Aorta (tissue), 5 donors: ENCODE results near the gene BAZ1B. TPM values are rescaled to one million over a fixed set of nuclear protein-coding genes. Genes with fewer than 3 reads are reported as not detected.
A peak's percentile ranks its signal among the peaks of the same experiment; 100 is the strongest.
"Not testable (repeated sequence)": the region's sequence is repeated elsewhere in the genome, so short reads cannot be mapped to it uniquely, and the experiment has no call there.

Source experiments
- ATAC-seq: fragments of 200-7000 bp; cut with Tn5 transposase; one replicate; pipeline ENCODE4 v1.9.1; 2022; ENCODE audit warnings: moderate library complexity; ENCODE audit not compliant: low FRiP score
- DNase-seq, 2 donors: peaks; one replicate each; pipeline ENCODE4 v3.0.0-alpha.2; 2020
- H3K27ac ChIP-seq, 2 donors: one replicate each; pipeline ENCODE4 v1.5.1; 2013; ENCODE audit warnings: low read length in 2 of 2, mild to moderate bottlenecking in 2 of 2, moderate library complexity in 2 of 2, control low read depth in 1 of 2, inconsistent platforms in 1 of 2, low read depth in 1 of 2
- H3K27me3 ChIP-seq, 2 donors: one replicate each; pipeline ENCODE4 v1.6.1; 2013; ENCODE audit warnings: control low read depth in 1 of 2, low read length in 1 of 2, mild to moderate bottlenecking in 1 of 2, moderate library complexity in 1 of 2; ENCODE audit not compliant: insufficient read depth in 2 of 2, control insufficient read depth in 1 of 2
- H3K36me3 ChIP-seq, 2 donors: one replicate each; pipeline ENCODE4 v1.6.1; 2013; ENCODE audit warnings: control low read depth in 1 of 2, low read length in 1 of 2, mild to moderate bottlenecking in 1 of 2; ENCODE audit not compliant: insufficient read depth in 2 of 2, control insufficient read depth in 1 of 2
- H3K4me1 ChIP-seq, 2 donors: one replicate each; pipeline ENCODE4 v1.6.1; 2013; ENCODE audit warnings: low read length in 2 of 2, control low read depth in 1 of 2, mild to moderate bottlenecking in 1 of 2, moderate library complexity in 1 of 2; ENCODE audit not compliant: insufficient read depth in 2 of 2, control insufficient read depth in 1 of 2
- H3K4me3 ChIP-seq, 2 donors: one replicate each; pipeline ENCODE4 v1.5.1; 2013; ENCODE audit warnings: low read length in 2 of 2, control low read depth in 1 of 2, mild to moderate bottlenecking in 1 of 2
- H3K9me3 ChIP-seq: one replicate; pipeline ENCODE4 v1.6.1; 2013; ENCODE audit warnings: mild to moderate bottlenecking, low read length; ENCODE audit not compliant: control insufficient read depth
- WGBS, 2 donors: extraction: QIAGEN DNeasy Blood & Tissue Kit; methylation state at CpG; one replicate each; pipeline ENCODE4 v1.1.7; 2013; 5-methylcytosine and 5-hydroxymethylcytosine counted together
- intact Hi-C, 2 donors: fragments of 100-400 bp; cut with DNase I; formaldehyde crosslinking; loops; one replicate each; pipeline versions ENCODE4 v1.14.2 to v1.15.0; 2022
- polyA plus RNA-seq, 2 donors: library from polyadenylated mRNA; stranded (reverse); fragments of 200-250 nt; gene quantifications; one replicate each; pipeline ENCODE4 v1.2.3, GENCODE V29; 2013
- total RNA-seq, 2 donors: library from RNA; stranded (reverse); fragmentation: NEBNext Ultra II Directional; extraction: Animal tissue kit (Norgen Biotek cat#: 25700); gene quantifications; one replicate each; pipeline ENCODE4 v1.2.1, GENCODE V29; 2021
- donor health status: healthy with polysubstance abuse.
- donor health status: Bipolar disorder and iron deficiency.
- donor health status: DM: no; HTN: no; CAD: no.
- donor health status: DM: no; HTN: no; CAD: no.
- donor health status: DM: yes; HTN: yes; CAD: no.

The BAZ1B gene
- total and polyA plus RNA-seq, 4 donors = 19.1 to 60.0 (median 36.6) TPM

- ATAC-seq = no peak
- WGBS, 2 donors = 77% methylated on average over 11 of the region's 11 CpGs
- intact Hi-C loops = no loop called here
Observed at GRCh38 chr7:73424489-73424885, 97.6 kb downstream of the BAZ1B start.

GRCh38 chr7:73423519-73424488 is 98.3 kb downstream of the BAZ1B start:
- no peaks in the 10 kb centered on the region for H3K36me3 ChIP-seq
- H3K4me1 ChIP-seq = no peaks in the 10 kb centered on the region
- H3K9me3 ChIP-seq = no peaks in the 10 kb centered on the region
- ATAC-seq (peak; percentile 75), DNase-seq (peak; percentile 58 to 78)
- no peak overlapping the region for H3K27ac ChIP-seq
- WGBS, 2 donors = 20 to 21% methylated on average over 51 to 52 of the region's 52 CpGs
- H3K4me3 ChIP-seq = no peak overlapping the region
- H3K27me3 ChIP-seq = no peaks in the 10 kb centered on the region
- intact Hi-C loops = no loop called here

More at GRCh38 chr7:73424489-73424885, 97.6 kb downstream of the BAZ1B start:
- Histone ChIP-seq H3K36me3 (no peaks in the 10 kb centered on the region), H3K9me3 (no peaks in the 10 kb centered on the region), H3K27ac (no peak overlapping the region), H3K4me1 (no peaks in the 10 kb centered on the region), H3K27me3 (no peaks in the 10 kb centered on the region), H3K4me3 (no peak overlapping the region)
- no peak for DNase-seq

GRCh38 chr7:73420610-73421009 is 101.5 kb downstream of the BAZ1B start:
- intact Hi-C loops, DNase-seq, H3K4me3 ChIP-seq, H3K27ac ChIP-seq, H3K4me1 ChIP-seq, ATAC-seq, H3K27me3 ChIP-seq, H3K9me3 ChIP-seq, H3K36me3 ChIP-seq: not testable (repeated sequence)
- WGBS, 2 donors = 61 to 64% methylated on average over 8 of the region's 8 CpGs

- DNase-seq, H3K9me3 ChIP-seq, intact Hi-C loops, H3K4me3 ChIP-seq, H3K4me1 ChIP-seq, H3K36me3 ChIP-seq, H3K27ac ChIP-seq, H3K27me3 ChIP-seq, ATAC-seq: not testable (repeated sequence)
- WGBS, 2 donors = 27 to 28% methylated on average over 8 of the region's 8 CpGs
Observed at GRCh38 chr7:73420016-73420415, 102.1 kb downstream of the BAZ1B start.

- H3K36me3 ChIP-seq = no peaks in the 10 kb centered on the region
- no peak for DNase-seq
- no peak for ATAC-seq
- no peak overlapping the region for H3K27ac ChIP-seq
- WGBS, 2 donors = 80 to 91% methylated on average over 7 to 8 of the region's 8 CpGs
- H3K4me1 ChIP-seq = no peaks in the 10 kb centered on the region
- no peaks in the 10 kb centered on the region for H3K9me3 ChIP-seq
- no peak overlapping the region for H3K4me3 ChIP-seq
- no peaks in the 10 kb centered on the region for H3K27me3 ChIP-seq
- intact Hi-C loops = no loop called here
Observed at GRCh38 chr7:73418113-73418703, 103.9 kb downstream of the BAZ1B start.

GRCh38 chr7:73410541-73411131 is 111.5 kb downstream of the BAZ1B start:
- H3K4me1 ChIP-seq, H3K36me3 ChIP-seq, H3K9me3 ChIP-seq, intact Hi-C loops, H3K4me3 ChIP-seq, H3K27ac ChIP-seq, H3K27me3 ChIP-seq, DNase-seq: not testable (repeated sequence)
- WGBS, 2 donors = 11 to 12% methylated on average over 13 to 15 of the region's 15 CpGs
- ATAC-seq = peak; percentile 74

GRCh38 chr7:73404860-73405259 is 117.2 kb downstream of the BAZ1B start:
- H3K4me3 ChIP-seq, H3K9me3 ChIP-seq, H3K27ac ChIP-seq, H3K27me3 ChIP-seq, H3K36me3 ChIP-seq, intact Hi-C loops, H3K4me1 ChIP-seq, ATAC-seq, DNase-seq: not testable (repeated sequence)
- WGBS, 2 donors = 95 to 97% methylated on average over 3 of the region's 3 CpGs

- ATAC-seq = peak; percentile 74
- DNase-seq = peak; percentile 82 to 93
- H3K4me3 ChIP-seq, H3K27me3 ChIP-seq, H3K27ac ChIP-seq, H3K9me3 ChIP-seq, H3K36me3 ChIP-seq, intact Hi-C loops, H3K4me1 ChIP-seq: not testable (repeated sequence)
- WGBS, 2 donors = 29 to 50% methylated on average over 19 of the region's 19 CpGs
Observed at GRCh38 chr7:73399185-73400050, 122.7 kb downstream of the BAZ1B start.
